HCT116 (cell line): ENCODE measurements around the gene CERCAM. TPM values are rescaled to one million over a fixed set of nuclear protein-coding genes. Genes with fewer than 3 reads are reported as not detected.

Source experiments
- ATAC-seq: fragments of 200-7000 bp; cut with Tn5 transposase; 2 replicates; pipeline ENCODE4 v1.9.1; 2020; ENCODE audit warnings: mild to moderate bottlenecking, moderate library complexity
- BruUV-seq: library from RNA; stranded (reverse); fragments of 400-500 nt; replicated peaks from 2 replicates; lab custom pipeline; 2021; lab: Mats Ljungman, UMichigan
- CTCF ChIA-PET: fragments of 300-600 bp; sonication (Branson Sonifier 250); formaldehyde crosslinking; loops from one replicate; lab custom pipeline; 2021; ENCODE audit warnings: antibody characterized with exemption; lab: Charles Lee
- POLR2A ChIA-PET: fragments of 300-600, 350-600 bp; sonication (Branson Sonifier 250); formaldehyde crosslinking; loops from one replicate; lab custom pipeline; 2021; ENCODE audit warnings: antibody characterized with exemption; lab: Charles Lee
- RAD21 ChIA-PET, 2 experiments: fragments of 300-600 bp; sonication (Branson Sonifier 250); formaldehyde crosslinking; loops; one replicate each; lab custom pipeline; 2023; ENCODE audit warnings: low total read pairs in 2 of 2; ENCODE audit not compliant: uncharacterized antibody in 2 of 2, unreplicated experiment in 2 of 2, low non-redundant PET in 1 of 2; lab: Charles Lee
- DNase-seq: peaks from one replicate; pipeline ENCODE4 v3.0.0-alpha.2; 2010; ENCODE audit warnings: low read depth, low spot score
- H2AFZ ChIP-seq: fragments of 200-600 bp; shearing (Covaris generic), sonication (generic); 2 replicates; pipeline ENCODE4 v1.6.1; 2017; ENCODE audit warnings: low read depth, mixed run types, mixed read lengths, antibody characterized with exemption, low read length; ENCODE audit not compliant: poor library complexity, severe bottlenecking
- H3K27ac ChIP-seq: 2 replicates; pipeline ENCODE4 v1.5.1; 2012; ENCODE audit warnings: low read depth, low read length
- H3K27me3 ChIP-seq: fragments of 200-600 bp; sonication (generic); 2 replicates; pipeline ENCODE4 v1.6.1; 2016; ENCODE audit warnings: mixed run types, low read length, mixed read lengths; ENCODE audit not compliant: insufficient read depth
- H3K36me3 ChIP-seq, 2 experiments: fragments of 200-500 bp in 1 of 2; fragments of 200-600 bp in 1 of 2; sonication (Bioruptor generic) in 1 of 2; sonication (generic) in 1 of 2; 2 replicates each; pipeline versions ENCODE4 v1.5.1 to v1.6.1; 2014 to 2016; ENCODE audit warnings: low read length in 2 of 2, inconsistent platforms in 1 of 2, mixed read lengths in 1 of 2, mixed run types in 1 of 2; ENCODE audit not compliant: insufficient read depth in 2 of 2, control insufficient read depth in 1 of 2
- H3K4me1 ChIP-seq, 2 experiments: fragments of 200-600 bp in 1 of 2; sonication (generic) in 1 of 2; 2 replicates each; pipeline versions ENCODE4 v1.5.1 to v1.6.1; 2012 to 2017; ENCODE audit warnings: low read length in 2 of 2, inconsistent platforms in 1 of 2, mild to moderate bottlenecking in 1 of 2, mixed read lengths in 1 of 2, mixed run types in 1 of 2, moderate library complexity in 1 of 2; ENCODE audit not compliant: insufficient read depth in 2 of 2, control insufficient read depth in 1 of 2
- H3K4me2 ChIP-seq: fragments of 200-600 bp; sonication (generic); 2 replicates; pipeline ENCODE4 v1.6.1; 2017; ENCODE audit warnings: mixed run types, low read length, mixed read lengths
- H3K4me3 ChIP-seq, 2 experiments: fragments of 200-600 bp in 1 of 2; sonication (generic) in 1 of 2; replicated peaks in 1 of 2; 2 replicates each; pipeline ENCODE4 v1.5.1; 2011 to 2016; ENCODE audit warnings: low read length in 2 of 2, control low read depth in 1 of 2, low read depth in 1 of 2, mild to moderate bottlenecking in 1 of 2, mixed read lengths in 1 of 2, mixed run types in 1 of 2
- H3K79me2 ChIP-seq: fragments of 200-600 bp; sonication (generic); 2 replicates; pipeline ENCODE4 v1.6.1; 2017; ENCODE audit warnings: mild to moderate bottlenecking, mixed run types, low read length, moderate library complexity, mixed read lengths; ENCODE audit not compliant: insufficient read depth
- H3K9ac ChIP-seq: fragments of 200-600 bp; sonication (generic); 2 replicates; pipeline ENCODE4 v1.6.1; 2016; ENCODE audit warnings: low read length, mixed read lengths
- H3K9me2 ChIP-seq: fragments of 200-600 bp; sonication (generic), shearing (Covaris generic); 2 replicates; pipeline ENCODE4 v1.6.1; 2017; ENCODE audit warnings: mixed run types, mild to moderate bottlenecking, moderate library complexity; ENCODE audit not compliant: insufficient read depth
- H3K9me3 ChIP-seq, 2 experiments: fragments of 200-500 bp in 1 of 2; fragments of 200-600 bp in 1 of 2; sonication (Bioruptor generic) in 1 of 2; sonication (generic) in 1 of 2; 2 replicates each; pipeline ENCODE4 v1.6.1; 2014 to 2017; ENCODE audit warnings: low read length in 2 of 2, mixed read lengths in 2 of 2, inconsistent platforms in 1 of 2, low read depth in 1 of 2, mild to moderate bottlenecking in 1 of 2, mixed run types in 1 of 2, moderate library complexity in 1 of 2; ENCODE audit not compliant: control insufficient read depth in 1 of 2, insufficient read depth in 1 of 2
- H4K20me1 ChIP-seq: fragments of 200-600 bp; sonication (generic), shearing (Covaris generic); 2 replicates; pipeline ENCODE4 v1.6.1; 2017; ENCODE audit warnings: mixed run types, mild to moderate bottlenecking, moderate library complexity; ENCODE audit not compliant: insufficient read depth
- MAX ChIP-seq: IDR thresholded peaks from 2 replicates; pipeline ENCODE4 v1.6.1; 2012
- SP1 ChIP-seq: IDR thresholded peaks from 2 replicates; pipeline ENCODE4 v1.6.1; 2012; ENCODE audit warnings: low read depth
- intact Hi-C: fragments of 100-400 bp; cut with micrococcal nuclease; formaldehyde crosslinking; loops from 2 replicates; pipeline ENCODE4 v1.10.0; 2022
- total RNA-seq: library from RNA; stranded (reverse); gene quantifications from one replicate; pipeline ENCODE4 v1.2.1, GENCODE V29; 2021; ENCODE audit not compliant: unreplicated experiment
- TF ChIP-seq, protein P1 (sequence below), 3 experiments: fragments of 200-600 bp in 1 of 3; sonication (generic) in 1 of 3; IDR thresholded peaks in 2 of 3; conservative IDR thresholded peaks in 1 of 3; 2 replicates each; pipeline ENCODE4 v1.5.1; 2012 to 2017; ENCODE audit warnings: low read depth in 2 of 3, low read length in 2 of 3, antibody characterized with exemption in 1 of 3, borderline replicate concordance in 1 of 3, control low read depth in 1 of 3, mild to moderate bottlenecking in 1 of 3, mixed read lengths in 1 of 3, mixed run types in 1 of 3, moderate library complexity in 1 of 3; ENCODE audit not compliant: insufficient read depth in 1 of 3

CERCAM gene
- total RNA-seq, 1 experiment from 2014 or later: 27.0 TPM

GRCh38 chr9:128414461-128414860, 6.2 kb upstream of the CERCAM start:
- no peak for DNase-seq
- ATAC-seq: peak; percentile 85
- TF ChIP-seq, protein P1, sequence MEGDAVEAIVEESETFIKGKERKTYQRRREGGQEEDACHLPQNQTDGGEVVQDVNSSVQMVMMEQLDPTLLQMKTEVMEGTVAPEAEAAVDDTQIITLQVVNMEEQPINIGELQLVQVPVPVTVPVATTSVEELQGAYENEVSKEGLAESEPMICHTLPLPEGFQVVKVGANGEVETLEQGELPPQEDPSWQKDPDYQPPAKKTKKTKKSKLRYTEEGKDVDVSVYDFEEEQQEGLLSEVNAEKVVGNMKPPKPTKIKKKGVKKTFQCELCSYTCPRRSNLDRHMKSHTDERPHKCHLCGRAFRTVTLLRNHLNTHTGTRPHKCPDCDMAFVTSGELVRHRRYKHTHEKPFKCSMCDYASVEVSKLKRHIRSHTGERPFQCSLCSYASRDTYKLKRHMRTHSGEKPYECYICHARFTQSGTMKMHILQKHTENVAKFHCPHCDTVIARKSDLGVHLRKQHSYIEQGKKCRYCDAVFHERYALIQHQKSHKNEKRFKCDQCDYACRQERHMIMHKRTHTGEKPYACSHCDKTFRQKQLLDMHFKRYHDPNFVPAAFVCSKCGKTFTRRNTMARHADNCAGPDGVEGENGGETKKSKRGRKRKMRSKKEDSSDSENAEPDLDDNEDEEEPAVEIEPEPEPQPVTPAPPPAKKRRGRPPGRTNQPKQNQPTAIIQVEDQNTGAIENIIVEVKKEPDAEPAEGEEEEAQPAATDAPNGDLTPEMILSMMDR (IDR thresholded peaks at IDR 0.05 in 2 of 3, conservative IDR thresholded peaks at IDR 0.05 in 1 of 3; ENCODE audit: borderline replicate concordance in 1 of 3, insufficient read depth in 1 of 3, low read depth in 2 of 3, low read length in 2 of 3): peak in 2 of 3 experiments; percentile 55 to 67; a peak in 4 of 6 replicates
- TF ChIP-seq SP1: no peak
- H3K36me3 ChIP-seq: no peaks in the 10 kb centered on the region
- H3K4me1 ChIP-seq: peaks cover 9 to 21% of the 10 kb centered on the region in 2 experiments
- CTCF ChIA-PET: interaction anchor here (0.6 kb wide), 1 partner anchor 120 kb away, joined by 3 read pairs; no protein-coding TSS in a partner anchor
- H3K27me3 ChIP-seq: no peaks in the 10 kb centered on the region
- no peaks in the 10 kb centered on the region for H3K79me2 ChIP-seq
- intact Hi-C loops: no loop called here
- H3K4me3 ChIP-seq: no peak overlapping the region
- no peak overlapping the region for H3K9ac ChIP-seq
- H2AFZ ChIP-seq: no peak overlapping the region
- H3K4me2 ChIP-seq: no peak overlapping the region
- H3K9me3 ChIP-seq: no peaks in the 10 kb centered on the region
- no peaks in the 10 kb centered on the region for H4K20me1 ChIP-seq
- POLR2A ChIA-PET: interaction anchor here (0.6 kb wide), 1 partner anchor 36 kb away, joined by 5 read pairs; no protein-coding TSS in a partner anchor
- H3K27ac ChIP-seq: no peak overlapping the region
- H3K9me2 ChIP-seq: no peaks in the 10 kb centered on the region
- RAD21 ChIA-PET: no interaction called here
- BruUV-seq: no TSS peak

- no peak for TF ChIP-seq MAX
- POLR2A ChIA-PET: no interaction called here
- no peak overlapping the region for H3K9ac ChIP-seq
- no peaks in the 10 kb centered on the region for H3K9me2 ChIP-seq
- intact Hi-C loops: no loop called here
- no peaks in the 10 kb centered on the region for H4K20me1 ChIP-seq
- H3K4me1 ChIP-seq: peaks cover 11 to 28% of the 10 kb centered on the region in 2 experiments
- no peak overlapping the region for H3K4me2 ChIP-seq
- H3K27me3 ChIP-seq: no peaks in the 10 kb centered on the region
- BruUV-seq: no TSS peak
- no peak for DNase-seq
- no peaks in the 10 kb centered on the region for H3K36me3 ChIP-seq
- H3K79me2 ChIP-seq: no peaks in the 10 kb centered on the region
- H3K9me3 ChIP-seq: no peaks in the 10 kb centered on the region
- RAD21 ChIA-PET: no interaction called here
- no peak for ATAC-seq
- H2AFZ ChIP-seq: no peak overlapping the region
- CTCF ChIA-PET: no interaction called here
- H3K27ac ChIP-seq: no peak overlapping the region
- H3K4me3 ChIP-seq: no peak overlapping the region
These were observed 5.4 kb upstream of the CERCAM start for GRCh38 chr9:128415281-128415680.
